Cardiac muscle cell (in vitro differentiated cells and primary cell): ENCODE data around the gene APOOL. TPM values are rescaled to one million over a fixed set of nuclear protein-coding genes. Genes with fewer than 3 reads are reported as not detected.

Experiments
- DNase-seq, 2 donors: peaks; one replicate each; pipeline versions ENCODE4 v3.0.0 to v3.0.0-alpha.2; 2010 to 2017; ENCODE audit warnings: low read depth in 1 of 2, low spot score in 1 of 2
- H3K27ac ChIP-seq: fragments of 200-600 bp; sonication (generic); 2 replicates; pipeline ENCODE4 v1.5.1; 2016
- H3K27me3 ChIP-seq: fragments of 200-600 bp; sonication (generic); 2 replicates; pipeline ENCODE4 v1.6.0; 2016; ENCODE audit warnings: control low read depth
- H3K36me3 ChIP-seq: fragments of 200-600 bp; sonication (generic); 2 replicates; pipeline ENCODE4 v1.5.1; 2016; ENCODE audit warnings: control low read depth
- H3K4me1 ChIP-seq: fragments of 200-600 bp; sonication (generic); 2 replicates; pipeline ENCODE4 v1.8.1; 2017; ENCODE audit warnings: low read depth, mild to moderate bottlenecking, mixed run types
- H3K4me3 ChIP-seq: fragments of 200-600 bp; sonication (generic); 2 replicates; pipeline ENCODE4 v1.5.1; 2016; ENCODE audit warnings: mild to moderate bottlenecking
- H3K9me3 ChIP-seq: fragments of 200-600 bp; sonication (generic); 2 replicates; pipeline ENCODE4 v1.5.1; 2017; ENCODE audit warnings: low read depth, mild to moderate bottlenecking, control low read depth
- polyA plus RNA-seq: library from polyadenylated mRNA; unstranded; fragments of >200 nt; fragmentation: Nextera tagmentation; extraction: Ambion mirVana; gene quantifications from 2 replicates; pipeline ENCODE4 v1.2.1, GENCODE V29; 2016
- total RNA-seq: library from RNA; depleted of rRNA; stranded (reverse); fragments of >200 nt; gene quantifications from 2 replicates; pipeline ENCODE4 v1.2.3, GENCODE V29; 2016
- TF ChIP-seq, protein P1 (sequence below): IDR thresholded peaks from 2 replicates; pipeline ENCODE4 v1.5.1; 2012; ENCODE audit warnings: low read depth, mild to moderate bottlenecking, low read length

The APOOL gene
- total and polyA plus RNA-seq, 2 experiments from 2014 or later: 3.2 to 5.8 TPM

DNA sequence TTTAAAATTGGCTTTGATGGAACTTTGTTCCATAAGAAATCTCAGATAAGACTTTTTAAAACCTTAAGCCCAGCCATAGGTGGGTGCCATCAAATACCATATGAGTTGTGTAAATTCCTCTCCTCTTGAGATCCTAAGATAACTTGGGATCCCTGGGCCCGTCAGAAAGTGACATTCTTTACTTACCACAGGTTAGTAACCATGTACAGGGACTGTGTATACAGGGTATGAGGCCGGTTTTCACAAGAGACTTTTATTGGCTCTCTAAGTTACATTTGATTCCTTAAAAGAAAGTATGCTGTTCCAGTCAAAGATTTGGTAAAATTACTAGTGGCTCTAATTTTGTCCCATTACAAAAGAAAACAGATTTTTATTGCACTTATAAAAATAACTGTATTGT, 110.1 kb downstream of the APOOL start:
- Histone ChIP-seq H3K36me3 (no peaks in the 10 kb centered on the region), H3K27me3 (no peaks in the 10 kb centered on the region), H3K27ac (no peak overlapping the region), H3K4me3 (no peak overlapping the region), H3K9me3 (no peaks in the 10 kb centered on the region), H3K4me1 (no peaks in the 10 kb centered on the region)
- no peak for DNase-seq
- TF ChIP-seq, protein P1, sequence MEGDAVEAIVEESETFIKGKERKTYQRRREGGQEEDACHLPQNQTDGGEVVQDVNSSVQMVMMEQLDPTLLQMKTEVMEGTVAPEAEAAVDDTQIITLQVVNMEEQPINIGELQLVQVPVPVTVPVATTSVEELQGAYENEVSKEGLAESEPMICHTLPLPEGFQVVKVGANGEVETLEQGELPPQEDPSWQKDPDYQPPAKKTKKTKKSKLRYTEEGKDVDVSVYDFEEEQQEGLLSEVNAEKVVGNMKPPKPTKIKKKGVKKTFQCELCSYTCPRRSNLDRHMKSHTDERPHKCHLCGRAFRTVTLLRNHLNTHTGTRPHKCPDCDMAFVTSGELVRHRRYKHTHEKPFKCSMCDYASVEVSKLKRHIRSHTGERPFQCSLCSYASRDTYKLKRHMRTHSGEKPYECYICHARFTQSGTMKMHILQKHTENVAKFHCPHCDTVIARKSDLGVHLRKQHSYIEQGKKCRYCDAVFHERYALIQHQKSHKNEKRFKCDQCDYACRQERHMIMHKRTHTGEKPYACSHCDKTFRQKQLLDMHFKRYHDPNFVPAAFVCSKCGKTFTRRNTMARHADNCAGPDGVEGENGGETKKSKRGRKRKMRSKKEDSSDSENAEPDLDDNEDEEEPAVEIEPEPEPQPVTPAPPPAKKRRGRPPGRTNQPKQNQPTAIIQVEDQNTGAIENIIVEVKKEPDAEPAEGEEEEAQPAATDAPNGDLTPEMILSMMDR: no peak

DNA sequence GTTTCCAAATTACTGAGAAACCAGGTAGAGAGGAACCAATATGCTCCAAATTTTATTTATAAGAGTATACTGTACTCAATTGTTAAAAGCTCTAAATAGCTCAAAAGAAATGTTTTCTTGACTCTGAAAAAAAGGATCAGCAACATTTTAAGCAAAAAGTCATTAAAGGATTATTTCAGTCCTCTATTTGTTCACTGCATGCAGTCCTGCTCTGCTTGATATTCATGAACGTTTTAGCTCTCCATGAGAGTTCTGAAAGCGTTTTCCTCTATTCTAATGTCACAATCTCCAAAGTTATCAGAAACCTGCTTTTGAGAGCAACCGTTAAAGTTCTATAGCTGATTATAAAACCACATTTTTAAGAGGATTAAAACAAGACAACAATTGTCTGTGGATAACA, 110.5 kb downstream of the APOOL start:
- no peaks in the 10 kb centered on the region for H3K9me3 ChIP-seq
- TF ChIP-seq, protein P1: no peak
- no peak for DNase-seq

DNA sequence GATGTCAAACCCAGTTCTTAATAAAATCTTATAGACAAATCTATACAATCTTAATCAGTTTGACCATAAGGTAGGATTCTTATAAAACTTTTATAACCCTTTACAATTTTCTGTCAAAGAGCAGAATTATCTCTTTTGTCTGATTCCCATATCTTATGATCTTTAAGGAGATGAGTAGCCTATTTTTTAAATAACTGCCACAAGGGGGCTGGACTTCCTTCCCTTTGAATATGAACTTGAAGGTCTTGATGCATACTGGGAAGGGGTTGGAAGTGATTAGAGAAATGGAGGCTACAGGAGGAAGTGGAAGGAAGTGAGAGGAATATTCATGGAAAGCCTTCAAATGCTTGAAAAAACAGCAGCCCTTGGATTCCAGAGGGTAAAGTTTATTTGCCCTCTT, 111.1 kb downstream of the APOOL start:
- H3K9me3 ChIP-seq: no peaks in the 10 kb centered on the region
- no peaks in the 10 kb centered on the region for H3K36me3 ChIP-seq
- H3K27ac ChIP-seq: no peak overlapping the region
- H3K4me3 ChIP-seq: no peak overlapping the region
- no peaks in the 10 kb centered on the region for H3K4me1 ChIP-seq
- DNase-seq: no peak
- no peaks in the 10 kb centered on the region for H3K27me3 ChIP-seq
- TF ChIP-seq, protein P1: no peak

More for the DNA sequence above, 110.5 kb downstream of the APOOL start:
- no peaks in the 10 kb centered on the region for H3K27me3 ChIP-seq
- no peak overlapping the region for H3K27ac ChIP-seq
- H3K4me3 ChIP-seq: no peak overlapping the region
- H3K36me3 ChIP-seq: no peaks in the 10 kb centered on the region
- H3K4me1 ChIP-seq: no peaks in the 10 kb centered on the region

DNA sequence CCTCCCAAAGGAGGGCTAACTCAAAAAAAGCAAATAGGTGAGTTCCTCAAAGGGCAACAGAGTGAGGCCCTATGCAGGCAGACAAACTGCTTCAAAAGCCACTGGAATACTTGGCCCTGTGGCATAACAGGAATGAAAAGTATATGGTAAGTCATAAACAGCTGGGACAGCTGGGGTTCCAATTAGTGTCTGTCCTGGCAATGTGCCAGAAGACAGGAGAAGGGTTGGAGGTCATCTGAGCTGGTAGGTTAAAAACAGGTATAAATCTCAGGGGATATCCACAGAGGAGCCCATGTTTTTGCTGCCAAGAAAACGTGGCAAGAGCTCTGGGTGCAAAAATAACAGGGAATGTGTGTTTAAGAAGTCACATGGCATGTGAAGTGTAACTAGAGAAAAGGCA, 111.6 kb downstream of the APOOL start:
- Histone ChIP-seq H3K4me1 (no peaks in the 10 kb centered on the region), H3K27me3 (no peaks in the 10 kb centered on the region), H3K27ac (no peak overlapping the region), H3K9me3 (no peaks in the 10 kb centered on the region), H3K36me3 (no peaks in the 10 kb centered on the region), H3K4me3 (no peak overlapping the region)
- TF ChIP-seq, protein P1: no peak
- DNase-seq: no peak

DNA sequence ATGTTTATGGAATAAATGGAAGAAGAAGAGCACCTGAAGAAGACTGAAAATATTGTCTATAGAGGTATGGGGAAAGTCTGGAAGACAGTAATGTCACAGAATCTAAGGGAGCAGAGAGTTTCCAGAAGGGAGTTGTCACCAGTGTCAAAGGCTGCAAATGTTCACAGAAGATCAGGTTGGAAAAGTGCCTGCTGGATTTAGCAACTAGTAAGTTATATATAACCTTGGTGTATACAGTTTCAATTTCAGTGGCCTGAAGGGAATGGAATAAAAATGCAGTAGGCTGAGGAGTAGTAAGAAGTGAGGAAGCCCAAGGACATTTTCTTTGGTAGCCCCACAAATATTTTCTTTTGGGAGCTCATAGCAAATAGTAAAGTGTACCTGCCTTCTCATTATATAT, 132.7 kb downstream of the APOOL start:
- TF ChIP-seq, protein P1: no peak
- no peaks in the 10 kb centered on the region for H3K36me3 ChIP-seq
- H3K27ac ChIP-seq: no peak overlapping the region
- no peaks in the 10 kb centered on the region for H3K27me3 ChIP-seq
- no peaks in the 10 kb centered on the region for H3K4me1 ChIP-seq
- H3K4me3 ChIP-seq: no peak overlapping the region
- DNase-seq: peak in 1 of 2 donors; percentile 1
- no peaks in the 10 kb centered on the region for H3K9me3 ChIP-seq

DNA sequence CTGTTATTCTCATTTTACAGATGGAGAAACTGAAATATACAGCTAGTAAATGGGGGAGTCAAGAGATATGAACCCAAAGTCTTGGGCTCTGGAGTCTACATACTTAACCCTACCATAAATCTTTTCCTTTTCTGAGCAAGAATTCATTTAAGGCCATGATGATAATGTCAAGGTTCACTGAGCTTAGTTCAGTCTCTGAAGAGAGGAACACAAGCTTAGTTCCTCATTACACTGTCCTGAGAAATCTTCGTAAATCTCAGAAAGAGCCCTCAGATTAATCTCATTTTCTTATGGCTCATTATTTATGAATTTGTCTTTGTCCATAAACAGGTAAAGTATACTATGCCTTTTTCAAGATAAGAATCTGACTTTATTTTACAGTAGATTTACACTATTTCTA, 135.7 kb downstream of the APOOL start:
- DNase-seq: no peak
- Histone ChIP-seq H3K27ac (no peak overlapping the region), H3K4me1 (no peaks in the 10 kb centered on the region), H3K36me3 (no peaks in the 10 kb centered on the region), H3K4me3 (no peak overlapping the region), H3K9me3 (no peaks in the 10 kb centered on the region), H3K27me3 (no peaks in the 10 kb centered on the region)
- TF ChIP-seq, protein P1: no peak
